Renal cortical epithelial cell (primary cell): ENCODE measurements around the gene HEMGN. TPM values are rescaled to one million over a fixed set of nuclear protein-coding genes. Genes with fewer than 3 reads are reported as not detected.
A peak's percentile ranks its signal among the peaks of the same experiment; 100 is the strongest.

ENCODE experiments used
- DNase-seq: peaks from one replicate; pipeline ENCODE4 v3.0.0-alpha.2; 2011; ENCODE audit warnings: low read depth
- total RNA-seq: library from RNA; depleted of rRNA; stranded (reverse); fragments of >200 nt; gene quantifications from 2 replicates; pipeline ENCODE4 v1.2.3, GENCODE V29; 2014

Gene HEMGN
- total RNA-seq, 1 donor from 2014 or later: not detected

- no peak for DNase-seq
These were observed 42.2 kb downstream of the HEMGN start for GRCh38 chr9:97895695-97896332.

DNA sequence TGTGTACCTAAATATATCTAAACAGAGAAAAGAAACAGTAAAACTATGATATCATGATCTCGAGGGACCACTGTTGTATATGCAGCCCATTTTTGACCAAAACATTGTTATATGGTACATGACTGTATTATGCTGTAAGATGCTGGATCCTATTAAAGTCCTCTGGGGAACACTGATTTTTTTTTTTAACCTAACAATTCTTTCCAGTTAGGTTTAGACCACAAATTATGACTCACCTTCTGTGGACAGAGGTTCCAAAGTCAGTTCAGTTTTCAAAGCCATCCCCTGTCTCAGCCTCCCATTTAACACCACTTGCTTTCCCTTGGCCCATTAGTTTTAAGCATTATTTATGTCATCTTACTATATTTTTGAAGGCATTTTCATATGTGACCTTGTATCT lies 42.8 kb downstream of the HEMGN start:
- DNase-seq: peak; percentile 41

DNA sequence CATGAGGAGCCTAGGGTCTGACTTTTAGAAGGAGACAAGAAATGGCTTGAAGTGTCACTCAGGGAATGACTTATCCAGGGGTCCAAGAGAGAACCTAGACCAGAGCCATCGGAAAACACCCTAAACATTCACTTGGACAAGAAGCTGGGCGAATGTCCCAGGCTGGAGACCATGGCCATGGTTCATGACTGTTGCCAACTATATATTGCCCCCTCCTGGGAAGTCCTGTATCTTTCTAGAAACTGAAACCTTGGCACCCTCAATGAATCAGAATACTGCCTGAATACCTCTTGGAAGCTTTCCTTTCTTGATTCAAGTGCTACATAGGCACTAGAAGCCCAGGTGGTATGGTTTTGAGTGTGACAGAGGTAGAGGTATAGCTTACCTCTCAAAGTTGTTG lies 45.6 kb downstream of the HEMGN start:
- DNase-seq: no peak

- DNase-seq: no peak
These were observed 46.2 kb downstream of the HEMGN start for GRCh38 chr9:97891736-97892135.

GRCh38 chr9:97889941-97890887 lies 47.8 kb downstream of the HEMGN start:
- no peak for DNase-seq

DNA sequence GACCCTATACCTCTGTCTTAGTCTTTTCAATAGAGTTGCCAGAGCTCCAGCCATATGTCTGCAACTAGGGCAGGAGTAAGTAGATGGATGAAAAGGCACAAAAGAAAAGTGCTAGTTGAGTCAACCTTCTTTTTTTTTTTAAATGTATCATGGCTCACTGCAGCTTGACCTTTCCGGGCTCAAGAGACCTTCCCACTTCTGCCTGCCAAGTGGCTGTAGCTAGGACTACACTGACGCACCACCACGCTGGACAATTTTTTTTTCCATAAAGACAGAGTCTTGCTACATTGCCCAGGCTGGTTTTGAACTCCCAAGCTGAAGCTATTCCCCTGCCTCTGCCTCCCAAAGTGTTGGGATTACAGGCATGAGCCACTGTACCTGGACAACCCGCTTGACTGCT lies 57.6 kb downstream of the HEMGN start:
- peak; percentile 65 for DNase-seq

Other genes with a start within 250 kb of the HEMGN start
- gene XPA, start 240.8 kb downstream of the HEMGN start, total RNA-seq: 7.5 and 9.7 TPM in 2 replicates
- 19.6 and 57.1 TPM in 2 replicates for gene FOXE1, start 84.9 kb downstream of the HEMGN start, total RNA-seq
- 22.9 and 31.3 TPM in 2 replicates for gene TRMO, start 15.7 kb downstream of the HEMGN start, total RNA-seq
- gene ANP32B, start 45.2 kb upstream of the HEMGN start, total RNA-seq: 4.2 and 19.1 TPM in 2 replicates
- 86.7 and 393 TPM in 2 replicates for gene NANS, start 118.6 kb upstream of the HEMGN start, total RNA-seq
- 5.2 and 11.3 TPM in 2 replicates for gene TRIM14, start 181.1 kb upstream of the HEMGN start, total RNA-seq